Stimulated activated CD8-positive, alpha-beta memory T cell treated with anti-CD3 and anti-CD28 coated beads, Interleukin-12 subunit alpha, Interleukin-12 subunit beta, amount 100 ng/mL, for 4 hours (primary cell): ENCODE results near the gene PIWIL1.

Experiments used
- DNase-seq: peaks from one replicate; pipeline ENCODE4 v3.0.0-alpha.2; 2020; ENCODE audit warnings: low read depth

PIWIL1 gene

DNA sequence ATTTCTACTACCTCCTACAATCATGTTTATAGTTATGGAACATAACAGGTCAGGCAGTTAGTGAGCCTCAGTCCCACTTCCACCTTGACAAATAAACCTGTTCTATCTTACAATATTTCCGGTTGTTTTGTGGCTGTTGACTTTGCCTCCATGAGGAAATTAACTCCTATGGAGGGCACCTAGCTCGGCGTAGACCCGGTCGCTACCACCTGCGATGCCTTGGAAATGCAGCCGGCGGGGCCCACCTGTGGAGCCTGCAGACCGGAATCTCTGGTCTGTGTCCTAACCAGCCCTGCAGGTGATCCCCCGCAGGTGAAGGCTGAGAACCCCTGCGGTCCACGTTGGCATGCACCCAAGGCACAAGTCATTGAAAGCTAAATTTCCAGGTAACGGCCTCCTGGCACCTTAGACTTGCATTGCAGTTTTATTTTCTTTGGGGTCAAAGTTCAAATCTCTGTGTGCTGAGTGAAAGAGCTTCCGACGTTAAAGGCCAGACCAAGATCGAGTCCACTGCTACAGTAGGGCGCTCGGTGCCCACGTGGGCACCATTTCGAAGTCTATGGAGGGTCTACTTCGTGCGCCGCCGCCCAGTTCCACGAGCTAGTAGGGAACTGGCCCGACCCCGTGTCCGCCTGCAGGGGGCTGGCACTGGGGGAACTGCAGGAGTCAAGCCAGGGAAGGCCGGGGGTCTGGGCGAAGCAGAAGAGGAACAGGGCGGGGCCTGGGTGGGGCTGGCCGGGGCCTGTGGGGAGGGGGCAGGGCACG is 782 bp upstream of the PIWIL1 start:
- no peak for DNase-seq

DNA sequence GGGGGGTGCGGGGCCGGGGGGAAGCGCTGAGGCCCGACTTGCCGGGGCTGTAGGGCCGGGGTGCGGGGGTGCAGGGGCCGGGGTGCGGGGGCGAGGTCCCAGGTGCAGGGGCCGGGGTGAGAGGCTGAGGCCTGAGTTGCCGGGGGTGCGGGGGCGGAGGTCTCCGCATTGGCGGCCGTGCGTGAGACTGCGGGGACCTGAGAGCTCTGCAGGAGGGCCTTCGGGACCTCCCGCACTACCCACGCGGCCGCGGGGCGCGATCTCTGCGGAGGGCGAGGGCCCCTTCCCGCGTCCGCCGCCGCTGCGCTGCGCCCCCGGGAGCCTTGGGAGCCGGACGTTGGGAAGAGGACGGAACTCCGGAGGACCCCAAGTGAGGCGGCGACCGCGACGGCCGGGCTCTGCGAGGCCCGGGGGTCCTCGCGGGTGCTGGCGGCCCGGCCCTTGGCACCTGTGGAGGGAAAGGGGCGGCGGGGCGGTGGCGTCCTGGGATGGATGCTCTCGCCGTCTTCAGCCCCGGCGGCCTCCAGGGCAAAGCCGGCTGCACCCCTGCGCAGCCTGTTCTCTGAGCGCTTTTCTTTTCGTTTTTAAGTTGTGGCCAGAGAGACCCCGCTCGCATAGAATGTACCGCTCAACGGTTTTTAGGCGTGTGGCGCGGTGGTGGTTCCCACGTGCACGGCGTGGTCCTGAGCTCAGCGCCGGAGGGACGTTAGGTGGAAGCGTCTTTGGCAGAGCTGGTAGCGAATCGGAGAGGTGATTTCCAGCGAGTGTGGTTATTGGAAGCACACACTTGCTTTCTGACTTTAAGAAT is 1.3 kb downstream of the PIWIL1 start:
- DNase-seq = no peak

DNA sequence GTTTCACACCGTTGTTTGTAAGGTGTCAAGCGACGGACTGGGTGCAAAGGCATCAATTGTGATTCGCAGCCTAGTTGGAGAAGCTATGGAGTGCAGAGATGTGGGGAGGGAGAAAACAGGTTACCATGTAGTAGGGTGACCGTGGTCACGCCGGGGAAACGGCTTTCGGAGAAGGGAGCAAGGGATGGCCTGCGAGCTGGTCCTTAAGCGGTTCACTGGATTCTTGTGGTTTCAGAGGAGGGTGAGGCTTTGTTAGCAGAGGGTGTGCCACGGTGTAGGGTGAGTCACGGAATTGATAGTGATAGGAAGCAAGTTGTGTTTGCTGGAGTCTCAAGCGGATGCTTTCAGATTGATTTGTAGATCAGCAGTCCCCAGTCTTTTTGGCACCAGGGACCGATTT is 2.3 kb downstream of the PIWIL1 start:
- no peak for DNase-seq

DNA sequence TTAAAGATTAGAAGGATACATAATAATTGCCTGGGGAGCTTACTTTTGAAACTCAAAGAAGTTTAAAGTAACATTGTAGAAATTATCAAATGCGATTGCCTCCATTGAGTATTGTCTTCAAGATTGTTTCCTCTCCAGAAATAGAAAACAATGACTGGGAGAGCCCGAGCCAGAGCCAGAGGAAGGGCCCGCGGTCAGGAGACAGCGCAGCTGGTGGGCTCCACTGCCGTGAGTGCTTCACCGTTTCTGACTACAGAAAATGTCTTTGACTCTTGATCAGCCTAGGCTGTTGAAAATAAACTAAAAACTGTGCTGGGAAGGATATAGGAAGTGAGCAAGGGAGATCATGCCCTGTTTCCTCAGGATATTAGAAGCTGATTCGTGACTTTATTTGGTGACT is 4.8 kb downstream of the PIWIL1 start:
- no peak for DNase-seq

DNA sequence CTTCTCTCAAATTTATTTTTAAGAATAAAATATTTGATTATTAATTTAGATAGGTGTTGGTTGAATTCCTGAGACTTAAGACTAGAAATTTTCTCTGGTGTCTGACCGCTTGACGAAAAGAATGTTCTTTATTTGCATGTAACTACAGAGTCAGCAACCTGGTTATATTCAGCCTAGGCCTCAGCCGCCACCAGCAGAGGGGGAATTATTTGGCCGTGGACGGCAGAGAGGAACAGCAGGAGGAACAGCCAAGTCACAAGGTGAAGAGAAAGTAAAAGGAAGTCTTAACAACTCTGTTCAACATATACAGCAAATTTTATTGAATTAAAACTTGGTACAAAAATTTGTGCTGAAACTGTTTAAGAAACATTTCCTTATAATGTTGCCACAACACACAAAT is 5.2 kb downstream of the PIWIL1 start:
- no peak for DNase-seq

DNA sequence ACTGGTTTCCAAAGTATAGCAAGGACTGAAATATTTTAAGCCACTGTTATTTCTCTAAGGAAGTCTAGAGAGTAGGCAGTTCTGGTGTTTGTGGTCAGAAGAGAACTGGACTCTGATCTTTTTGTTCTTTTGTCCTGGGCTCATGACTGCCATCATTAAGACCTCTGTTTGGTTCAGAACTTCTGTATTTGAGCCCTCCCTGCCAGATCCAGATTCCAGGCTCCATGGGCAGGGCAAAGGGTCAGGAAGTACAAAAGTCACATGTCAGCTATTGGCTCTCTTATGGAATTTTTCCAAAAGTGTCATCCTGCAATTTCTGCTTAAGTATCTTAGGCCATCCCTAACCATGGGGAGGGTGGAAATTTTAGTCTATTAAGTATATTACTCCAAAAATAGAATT is 6.8 kb downstream of the PIWIL1 start:
- DNase-seq = no peak

DNA sequence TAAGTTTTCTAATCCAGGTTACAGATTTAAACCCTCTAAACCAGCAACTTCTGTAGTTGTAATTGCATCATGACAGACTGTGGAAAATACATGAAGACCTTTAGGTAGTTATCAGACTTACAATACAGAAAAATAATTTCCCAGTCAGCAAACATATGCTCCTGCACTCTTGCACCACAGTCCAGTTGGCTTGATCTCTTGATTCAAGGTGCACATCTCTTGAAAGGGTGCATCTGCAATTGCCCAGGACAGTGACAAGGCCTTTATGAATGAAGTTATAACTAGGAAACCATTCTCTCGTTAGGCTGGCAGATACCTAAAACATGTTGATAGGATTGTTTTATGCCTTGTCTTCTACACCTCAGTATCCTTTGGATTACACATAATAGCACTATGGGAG is 7.6 kb downstream of the PIWIL1 start:
- no peak for DNase-seq

DNA sequence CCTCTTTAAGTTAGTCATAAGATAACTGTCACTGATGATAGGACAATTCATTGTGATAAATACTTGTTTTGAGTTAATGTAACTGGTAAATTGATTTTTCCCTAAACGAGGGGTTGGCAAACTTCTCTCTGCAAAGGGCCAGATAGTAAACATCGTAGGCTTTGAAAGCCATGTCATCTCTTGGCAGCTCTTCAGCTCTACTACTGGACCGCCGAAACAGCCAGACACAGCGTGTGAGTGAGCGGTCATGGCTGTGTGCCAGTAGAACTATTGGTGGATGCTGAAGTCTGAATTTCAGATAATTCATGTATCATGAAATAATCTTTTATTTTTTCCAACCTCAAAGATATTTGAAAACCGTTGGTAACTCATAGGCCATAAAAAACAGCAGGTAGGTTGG is 9.9 kb downstream of the PIWIL1 start:
- no peak for DNase-seq

DNA sequence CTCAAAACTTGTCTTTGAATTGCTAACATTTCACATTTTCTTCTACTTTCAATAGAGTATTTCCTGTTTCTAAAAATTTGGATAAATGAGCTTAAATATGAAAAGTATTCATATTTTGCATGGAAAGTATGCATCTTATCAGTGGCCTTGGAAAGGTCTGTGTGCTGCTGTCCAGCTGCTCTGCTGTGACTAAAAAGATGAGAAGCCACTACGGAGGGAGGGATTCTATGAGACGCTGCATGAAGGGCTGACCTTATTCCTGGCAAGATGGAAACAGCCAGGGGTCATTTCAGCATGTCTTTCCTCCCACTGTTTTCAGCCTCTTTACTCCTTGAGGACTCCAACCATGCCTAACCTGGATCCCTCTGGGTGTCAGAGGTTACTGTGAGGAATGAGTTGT is 13.0 kb downstream of the PIWIL1 start:
- DNase-seq = no peak

DNA sequence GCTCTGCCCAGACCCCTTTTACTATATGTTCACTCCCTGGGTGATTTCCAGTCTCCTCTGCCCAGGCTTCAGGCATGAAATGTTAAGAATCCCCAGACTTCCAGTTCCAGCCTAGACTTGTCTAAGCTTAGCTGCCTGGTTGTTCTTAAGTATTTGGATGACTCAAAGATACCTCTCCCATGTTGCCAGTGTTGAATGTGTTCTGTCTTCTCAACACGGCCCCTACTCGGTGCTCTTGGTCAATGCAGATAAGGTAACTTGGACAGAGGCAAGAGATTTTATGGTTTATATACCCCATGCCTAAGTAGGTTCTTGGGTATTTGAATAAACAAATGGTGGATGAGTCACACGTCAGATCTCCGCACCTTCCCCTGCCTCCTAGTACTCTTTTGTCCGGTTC is 13.6 kb downstream of the PIWIL1 start:
- DNase-seq = no peak

DNA sequence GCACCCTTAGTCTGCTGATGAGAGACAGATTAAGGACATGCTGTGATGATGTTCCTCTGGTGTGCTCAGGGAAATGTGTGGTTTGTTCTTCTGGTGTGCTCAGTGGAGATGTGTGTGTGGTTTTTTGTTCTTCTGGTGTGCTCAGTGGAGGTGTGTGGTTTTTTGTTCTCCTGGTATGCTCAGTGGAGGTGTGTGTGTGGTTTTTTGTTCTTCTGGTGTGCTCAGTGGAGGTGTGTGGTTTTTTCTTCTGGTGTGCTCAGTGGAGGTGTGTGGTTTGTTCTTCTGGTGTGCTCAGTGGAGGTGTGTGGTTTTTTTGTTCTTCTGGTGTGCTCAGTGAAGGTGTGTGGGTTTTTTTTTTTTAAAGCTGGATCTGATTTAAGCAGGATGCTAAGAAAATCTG is 15.4 kb downstream of the PIWIL1 start:
- DNase-seq = no peak

DNA sequence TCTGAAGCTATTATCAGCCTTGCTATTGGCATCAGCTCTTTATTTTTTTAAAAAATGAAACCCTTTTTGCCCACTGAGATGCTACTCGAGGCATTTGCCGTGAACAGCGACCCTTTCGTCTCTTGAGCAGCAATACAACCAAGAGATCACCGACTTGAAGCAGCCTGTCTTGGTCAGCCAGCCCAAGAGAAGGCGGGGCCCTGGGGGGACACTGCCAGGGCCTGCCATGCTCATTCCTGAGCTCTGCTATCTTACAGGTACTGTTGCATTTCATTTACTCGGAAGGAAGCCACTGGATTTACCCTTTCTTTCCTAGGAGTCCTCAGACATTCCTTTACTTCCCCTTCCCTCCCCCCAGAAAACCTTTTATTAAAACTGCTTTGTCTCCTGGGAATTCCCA is 16.7 kb downstream of the PIWIL1 start:
- DNase-seq = no peak

DNA sequence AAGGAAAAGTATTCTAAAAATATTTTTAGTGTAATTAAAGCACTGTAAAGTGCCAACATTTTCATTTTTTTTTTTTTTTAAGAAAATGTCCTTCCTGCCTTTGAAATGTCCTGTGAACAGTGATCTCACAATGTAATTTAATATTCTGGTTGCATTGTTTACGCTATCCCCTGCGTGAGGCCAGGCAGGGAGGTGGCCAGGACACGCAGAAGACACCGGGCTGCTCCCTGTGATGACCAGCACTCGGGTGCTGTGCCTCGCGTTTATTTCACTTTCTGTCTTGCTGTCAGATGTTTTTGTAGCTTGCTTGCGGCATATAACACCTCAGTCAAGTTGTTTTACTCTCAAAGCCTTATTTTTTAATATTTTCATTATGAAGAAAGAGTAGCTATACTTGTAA is 18.5 kb downstream of the PIWIL1 start:
- no peak for DNase-seq

DNA sequence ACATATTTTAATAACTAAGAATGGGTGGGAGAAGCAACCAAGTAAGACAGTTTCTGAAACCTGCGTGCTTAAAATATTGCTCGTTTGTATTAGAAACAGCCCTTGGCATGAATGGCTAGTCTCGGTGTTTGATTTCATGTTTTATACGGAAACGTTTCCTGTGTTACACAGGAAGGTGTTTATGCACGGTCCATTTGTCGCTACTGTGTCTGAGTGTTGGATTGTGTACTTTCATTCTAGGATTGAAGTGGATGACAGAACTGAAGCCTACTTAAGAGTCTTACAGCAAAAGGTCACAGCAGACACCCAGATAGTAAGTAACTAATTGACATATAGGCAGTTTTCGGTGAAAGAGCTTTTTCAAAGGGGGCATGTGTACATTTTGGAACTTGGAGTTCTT is 19.6 kb downstream of the PIWIL1 start:
- no peak for DNase-seq

DNA sequence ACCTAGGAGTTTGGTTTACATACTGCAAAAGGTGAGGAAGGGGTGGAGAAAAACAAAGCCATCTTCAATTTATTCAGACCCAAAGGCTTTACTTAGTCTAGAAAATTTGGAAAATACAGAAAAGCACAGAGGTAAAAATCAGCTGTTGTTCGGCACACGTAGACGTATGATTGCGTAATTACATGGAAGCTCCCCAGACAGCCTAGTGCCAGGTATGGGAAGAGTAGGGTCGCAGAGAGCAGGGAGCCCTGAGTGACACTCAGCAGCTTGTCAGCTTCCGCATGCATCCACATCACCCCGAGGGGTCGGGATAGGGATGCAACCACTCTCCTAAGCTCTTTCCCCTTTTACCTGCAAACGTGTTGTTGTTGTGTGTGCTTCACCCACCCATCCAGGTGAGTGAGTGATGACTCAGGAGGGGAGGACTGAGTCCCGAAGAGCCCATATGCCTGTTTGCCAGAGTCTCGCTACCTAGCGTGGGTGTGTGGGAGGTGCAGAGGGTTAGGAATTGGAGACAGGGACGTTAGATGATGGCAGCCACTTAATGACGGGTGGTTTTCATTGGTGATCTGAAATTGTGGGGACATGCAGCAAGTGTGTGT is 20.1 kb downstream of the PIWIL1 start:
- DNase-seq = no peak

DNA sequence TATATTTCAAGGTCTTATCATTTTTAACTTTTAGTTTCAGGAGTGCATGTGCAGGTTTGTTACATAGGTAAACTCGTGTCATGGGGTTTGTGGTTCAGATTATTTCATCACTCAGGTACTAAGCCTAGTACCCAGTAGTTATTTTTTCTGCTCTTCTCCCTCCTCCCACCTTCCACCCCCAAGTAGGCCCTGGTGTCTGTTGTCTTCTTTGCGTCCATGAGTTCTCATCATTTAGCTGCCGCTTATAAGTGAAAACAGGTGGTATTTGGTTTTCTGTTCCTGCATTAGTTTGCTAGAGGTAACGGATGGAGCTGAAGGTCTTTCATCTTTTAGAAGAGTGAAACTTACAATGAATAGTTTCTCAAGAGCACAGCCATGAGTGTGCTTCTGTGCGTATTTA is 24.4 kb downstream of the PIWIL1 start:
- no peak for DNase-seq

DNA sequence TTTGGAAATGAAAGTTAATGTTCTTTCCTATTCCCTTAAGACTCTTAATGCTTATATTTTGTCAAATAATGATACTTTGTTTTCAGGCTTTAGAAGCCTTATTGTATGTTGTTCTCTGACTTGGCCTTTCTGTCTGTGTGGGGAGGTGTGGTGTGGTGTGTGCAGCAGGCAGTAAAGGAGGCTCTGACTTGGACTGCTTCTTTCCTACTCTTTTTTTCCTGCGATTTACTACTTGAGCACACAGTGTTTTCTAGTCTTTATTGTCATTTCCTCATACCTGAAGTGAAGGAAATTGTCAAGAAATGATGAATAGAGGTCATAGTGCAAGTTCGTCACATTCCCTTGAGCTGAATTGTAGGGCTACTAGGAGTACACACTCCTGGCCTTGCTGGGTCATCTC is 26.9 kb downstream of the PIWIL1 start:
- no peak for DNase-seq

DNA sequence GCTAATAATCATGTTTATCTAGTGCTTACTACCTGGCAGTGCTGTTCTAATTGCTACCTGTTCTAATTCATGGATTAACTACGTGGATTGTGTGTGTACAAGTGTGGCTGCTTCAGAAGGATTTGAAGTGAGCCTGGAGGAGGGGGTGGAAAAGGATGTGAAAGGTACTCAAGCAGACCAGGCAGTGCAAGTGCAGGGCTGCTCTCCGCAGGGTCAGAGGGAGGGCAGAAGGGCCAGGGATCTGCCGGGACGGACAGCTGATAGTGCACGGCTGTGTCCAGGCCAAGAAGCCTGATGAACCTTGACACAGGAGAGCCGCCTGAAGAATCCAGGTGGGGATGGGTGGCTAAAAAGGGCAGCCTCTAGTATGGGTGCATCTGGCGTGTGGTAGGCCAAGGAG is 28.5 kb downstream of the PIWIL1 start:
- DNase-seq = no peak

DNA sequence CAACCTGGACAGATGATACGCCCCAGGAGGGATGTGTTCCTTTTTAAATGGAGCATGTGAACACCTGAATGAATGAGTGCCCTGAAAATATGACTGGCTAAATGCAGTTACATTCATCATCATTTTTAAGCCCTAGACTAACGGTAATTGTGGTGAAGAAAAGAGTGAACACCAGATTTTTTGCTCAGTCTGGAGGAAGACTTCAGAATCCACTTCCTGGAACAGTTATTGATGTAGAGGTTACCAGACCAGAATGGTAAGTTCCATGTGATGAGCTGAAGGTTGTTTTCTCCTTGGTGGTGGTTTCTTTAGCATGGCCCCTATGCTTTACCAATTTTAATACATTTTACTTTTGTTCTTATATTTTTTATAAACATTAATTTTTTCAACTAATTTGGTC is 29.3 kb downstream of the PIWIL1 start:
- DNase-seq = no peak

DNA sequence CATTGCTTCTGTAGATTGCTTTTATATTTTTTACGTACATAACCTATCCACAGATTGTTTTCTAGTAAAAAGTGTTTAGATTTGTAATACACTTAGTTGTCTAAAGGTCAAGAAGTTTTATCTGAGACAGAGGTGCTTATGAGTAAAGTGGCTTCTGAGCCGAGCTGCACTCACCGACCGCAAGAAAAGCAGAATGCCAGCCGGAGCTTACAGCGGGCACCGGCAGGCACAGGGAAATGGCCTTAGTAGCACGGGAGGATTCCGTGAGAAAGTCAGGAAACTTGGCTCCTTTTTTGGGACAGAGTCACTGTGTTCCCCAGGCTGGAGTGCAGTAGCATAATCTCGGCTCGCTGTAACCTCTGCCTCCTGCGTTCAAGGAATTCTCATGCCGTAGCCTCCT is 29.8 kb downstream of the PIWIL1 start:
- DNase-seq = no peak

DNA sequence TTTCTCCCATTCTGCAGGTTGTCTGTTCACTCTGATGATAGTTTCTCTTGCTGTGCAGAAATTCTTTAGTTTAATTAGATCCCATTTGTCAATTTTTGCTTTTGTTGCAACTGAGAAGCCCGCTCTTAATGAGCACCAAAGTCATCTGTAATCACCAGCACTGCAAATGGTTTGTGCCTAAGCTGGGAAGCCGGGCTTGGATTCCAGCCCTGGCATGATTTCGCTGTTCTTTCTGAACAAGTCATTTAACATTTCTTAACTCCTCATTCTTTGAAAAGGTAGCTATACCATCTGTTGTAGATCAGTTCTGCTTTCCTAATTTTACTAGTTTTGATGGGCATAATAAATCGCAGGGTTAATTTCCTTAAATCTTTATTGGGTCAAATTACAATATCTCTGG is 32.1 kb downstream of the PIWIL1 start:
- no peak for DNase-seq

DNA sequence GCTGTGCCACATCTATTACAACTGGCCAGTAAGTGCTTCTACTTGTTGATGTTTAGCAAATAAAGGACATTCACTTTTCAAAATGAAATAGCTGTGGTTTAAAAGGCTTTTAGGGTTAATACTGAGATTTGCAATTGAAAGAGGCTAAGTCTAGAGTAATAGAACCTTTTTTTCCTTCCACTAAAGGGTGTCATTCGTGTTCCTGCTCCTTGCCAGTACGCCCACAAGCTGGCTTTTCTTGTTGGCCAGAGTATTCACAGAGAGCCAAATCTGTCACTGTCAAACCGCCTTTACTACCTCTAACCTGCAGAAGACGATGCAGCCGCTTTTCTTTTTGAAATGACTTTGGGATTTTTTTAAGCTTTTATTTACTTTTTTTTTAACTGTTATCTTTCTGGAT is 33.6 kb downstream of the PIWIL1 start:
- DNase-seq = no peak

DNA sequence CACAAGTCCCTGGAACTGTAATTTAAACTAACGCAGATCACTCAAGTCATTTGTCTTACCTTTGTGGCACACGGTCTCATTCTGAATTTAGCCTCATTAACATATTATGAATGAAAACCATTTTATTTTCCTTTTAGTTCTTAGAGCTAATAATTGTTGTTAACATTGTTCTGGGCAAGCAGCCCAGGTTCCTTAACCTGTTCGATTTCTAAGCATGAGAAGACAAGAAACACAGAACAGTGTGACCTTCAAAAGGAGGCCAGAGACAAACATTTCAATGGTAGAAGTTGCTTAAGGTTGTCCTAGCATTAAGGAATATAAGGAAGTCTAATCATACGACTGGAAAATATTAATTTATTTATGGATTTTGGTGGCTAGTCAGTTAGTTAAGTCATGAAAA is 35.2 kb downstream of the PIWIL1 start:
- DNase-seq = no peak
